ENCODE data around the gene NFE2L3.

NFE2L3 gene

DNA sequence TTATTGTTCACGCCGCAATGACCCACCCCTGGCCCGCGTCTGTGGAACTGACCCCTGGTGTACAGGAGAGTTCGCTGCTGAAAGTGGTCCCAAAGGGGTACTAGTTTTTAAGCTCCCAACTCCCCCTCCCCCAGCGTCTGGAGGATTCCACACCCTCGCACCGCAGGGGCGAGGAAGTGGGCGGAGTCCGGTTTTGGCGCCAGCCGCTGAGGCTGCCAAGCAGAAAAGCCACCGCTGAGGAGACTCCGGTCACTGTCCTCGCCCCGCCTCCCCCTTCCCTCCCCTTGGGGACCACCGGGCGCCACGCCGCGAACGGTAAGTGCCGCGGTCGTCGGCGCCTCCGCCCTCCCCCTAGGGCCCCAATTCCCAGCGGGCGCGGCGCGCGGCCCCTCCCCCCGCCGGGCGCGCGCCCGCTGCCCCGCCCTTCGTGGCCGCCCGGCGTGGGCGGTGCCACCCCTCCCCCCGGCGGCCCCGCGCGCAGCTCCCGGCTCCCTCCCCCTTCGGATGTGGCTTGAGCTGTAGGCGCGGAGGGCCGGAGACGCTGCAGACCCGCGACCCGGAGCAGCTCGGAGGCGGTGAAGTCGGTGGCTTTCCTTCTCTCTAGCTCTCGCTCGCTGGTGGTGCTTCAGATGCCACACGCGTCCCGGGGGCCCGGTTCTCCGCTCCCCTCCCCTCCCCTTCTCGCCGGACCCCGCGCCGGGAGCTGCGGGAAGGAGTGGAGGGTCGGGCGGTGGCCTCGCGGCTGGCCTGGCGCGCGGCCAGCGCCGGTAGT, 49.4 kb downstream of the NFE2L3 start, which contains the start of gene CBX3:
Gene CBX3 (plus strand): TSS at position 499 of the 772 bp plus-strand sequence. CDS start 1,254 bp downstream, outside the sequence.
- peak; percentile 98 for DNase-seq

DNA sequence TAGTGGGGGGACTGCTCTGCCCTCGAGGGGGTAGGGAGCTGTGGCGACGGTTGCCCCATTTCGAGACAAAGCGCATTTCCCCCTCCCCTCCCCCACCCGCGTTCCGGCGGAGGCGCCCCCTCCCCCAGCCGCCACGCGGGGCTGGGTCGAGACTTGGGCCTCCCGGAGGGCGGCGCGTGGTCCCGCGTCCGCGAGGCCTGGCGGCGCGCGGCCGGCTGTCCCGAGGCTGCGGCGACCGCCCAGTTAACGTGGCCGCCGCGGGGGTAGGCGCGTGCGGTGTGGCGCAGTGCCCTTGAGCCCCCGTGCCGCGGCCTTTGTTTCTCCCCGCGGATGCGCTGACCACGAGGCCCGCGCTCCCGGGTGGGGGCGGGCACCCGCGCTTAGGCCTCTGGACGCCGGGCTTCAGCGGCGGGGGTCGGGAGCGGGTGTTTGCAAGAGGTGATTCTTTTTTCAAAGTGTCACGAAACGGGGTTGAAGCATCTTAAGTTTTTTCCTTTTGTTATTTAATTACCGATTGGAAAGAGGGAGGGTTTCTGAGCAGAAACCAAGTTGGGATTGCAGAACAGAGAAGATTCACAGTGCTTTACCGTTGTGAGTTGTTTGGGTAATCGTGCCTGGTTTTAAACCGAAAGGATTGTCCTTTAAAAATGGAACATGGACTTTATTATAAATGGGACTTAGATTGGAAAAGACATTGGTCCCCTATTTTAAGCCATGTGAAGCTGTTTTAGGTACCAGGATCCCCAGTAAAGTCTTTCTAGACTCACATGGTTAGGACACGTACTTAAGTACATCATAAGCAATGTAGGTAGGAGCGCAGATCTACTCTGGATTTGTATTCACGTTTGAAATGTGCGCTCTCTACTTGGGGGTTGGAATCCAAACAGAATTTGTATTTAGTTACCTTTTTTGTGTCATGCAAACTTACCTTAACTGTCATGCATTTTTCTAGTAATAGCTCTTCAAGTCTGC, 50.3 kb downstream of the NFE2L3 start:
- DNase-seq: peak; percentile 69

DNA sequence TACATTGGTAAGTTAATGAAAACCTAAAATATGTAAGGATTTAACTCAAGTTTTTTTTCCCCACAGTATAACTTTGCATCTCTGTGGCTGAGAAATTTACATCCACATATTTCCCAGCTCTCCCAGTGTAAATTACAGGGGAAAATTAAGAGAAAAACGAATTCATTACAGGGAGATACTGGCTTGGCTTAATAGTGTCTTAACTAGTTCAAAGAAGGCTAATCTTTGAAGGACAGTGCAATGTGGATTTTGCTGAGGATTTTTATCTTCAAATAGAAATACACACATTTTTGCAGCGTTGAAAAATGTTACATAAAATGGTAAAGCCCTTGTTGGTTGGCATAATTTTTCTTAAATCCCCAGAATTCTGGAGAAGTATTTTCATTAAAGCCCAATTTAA, 51.0 kb downstream of the NFE2L3 start:
- peak; percentile 24 for DNase-seq

DNA sequence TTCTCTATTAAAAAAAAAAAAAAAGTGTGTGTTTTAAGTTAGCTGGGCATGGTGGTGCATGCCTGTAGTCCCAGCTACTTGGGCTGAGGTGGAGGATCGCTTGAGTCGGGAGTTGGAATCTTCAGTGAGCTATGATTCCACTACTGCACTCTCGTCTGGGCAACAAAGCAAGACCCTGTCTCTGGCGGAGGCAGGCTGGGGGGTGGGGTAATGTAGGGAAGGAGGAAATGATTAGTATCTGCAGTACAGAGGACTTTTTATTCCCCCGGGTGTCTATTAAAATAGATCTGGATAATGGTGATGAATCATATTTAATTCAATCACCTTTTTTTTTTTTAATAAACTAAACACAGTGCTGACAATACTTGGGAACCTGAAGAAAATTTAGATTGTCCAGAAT, 56.0 kb downstream of the NFE2L3 start:
- no peak for DNase-seq

DNA sequence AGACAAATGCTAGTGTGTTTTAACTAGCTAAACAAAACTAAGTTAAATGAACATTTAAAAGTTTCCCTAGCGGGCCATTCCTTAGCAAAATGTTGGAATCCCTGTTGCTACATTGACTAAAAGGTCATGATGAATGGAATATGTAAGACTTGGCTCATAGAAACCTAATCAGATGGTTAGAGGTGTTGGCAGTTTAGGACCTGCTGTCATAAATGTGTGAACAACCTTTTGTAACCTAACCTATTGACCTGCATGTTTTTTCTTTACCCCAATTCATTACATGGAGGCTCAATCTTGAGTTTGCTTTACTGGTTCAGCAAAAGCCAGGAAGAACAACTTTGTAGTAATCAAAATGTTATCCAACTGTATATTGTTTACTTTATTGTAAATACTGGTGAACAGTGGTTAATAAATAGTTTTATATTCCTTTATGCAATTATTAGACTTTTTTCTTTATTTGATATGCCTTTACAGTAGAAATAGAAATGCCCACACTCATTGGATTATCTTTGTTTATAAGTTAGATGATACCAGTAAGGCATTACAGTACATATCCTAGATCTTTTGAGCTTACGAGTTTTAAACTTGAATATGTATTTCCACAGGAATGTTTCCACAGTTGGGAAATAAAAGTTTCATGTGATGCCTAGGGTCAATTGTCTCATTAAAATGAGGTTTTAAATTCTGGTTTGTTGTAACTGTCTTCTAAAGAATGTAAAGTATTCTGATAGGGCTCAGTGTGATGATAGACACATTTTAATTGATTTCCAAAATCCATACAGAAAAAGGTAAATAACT, 61.1 kb downstream of the NFE2L3 start:
- no peak for DNase-seq

DNA sequence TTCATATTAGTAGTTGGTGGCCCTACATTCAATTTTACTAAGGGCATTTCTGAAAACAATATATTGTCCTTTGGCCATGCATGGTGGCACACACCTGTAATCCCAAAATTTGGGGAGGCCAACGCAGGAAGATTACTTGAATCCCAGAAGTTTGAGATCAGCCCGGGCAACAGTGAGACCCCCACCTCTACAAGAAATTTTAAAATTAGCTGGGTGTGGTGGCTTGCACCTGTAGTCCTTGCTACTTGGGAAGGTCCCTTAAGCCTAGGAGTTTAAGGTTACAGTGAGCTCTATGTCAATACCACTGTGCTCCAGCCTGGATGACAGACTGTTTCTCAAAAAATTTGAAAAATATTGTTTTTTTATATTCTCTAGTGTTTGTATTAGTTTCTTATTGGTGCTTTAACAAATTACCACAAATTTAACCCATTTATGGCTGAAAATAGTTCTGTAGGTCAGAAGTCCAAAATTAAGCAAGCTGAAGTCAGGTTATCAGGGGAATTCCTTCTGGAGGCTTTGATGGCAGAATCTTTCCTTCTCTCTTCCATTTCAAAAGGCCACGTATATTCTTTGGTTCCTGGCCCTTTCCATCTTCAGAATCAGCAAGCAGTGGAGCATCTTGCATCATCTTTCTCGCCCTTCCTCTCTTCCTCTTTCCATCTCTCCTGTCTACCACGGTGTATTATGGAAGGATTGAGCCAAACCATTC, 62.0 kb downstream of the NFE2L3 start:
- no peak for DNase-seq

DNA sequence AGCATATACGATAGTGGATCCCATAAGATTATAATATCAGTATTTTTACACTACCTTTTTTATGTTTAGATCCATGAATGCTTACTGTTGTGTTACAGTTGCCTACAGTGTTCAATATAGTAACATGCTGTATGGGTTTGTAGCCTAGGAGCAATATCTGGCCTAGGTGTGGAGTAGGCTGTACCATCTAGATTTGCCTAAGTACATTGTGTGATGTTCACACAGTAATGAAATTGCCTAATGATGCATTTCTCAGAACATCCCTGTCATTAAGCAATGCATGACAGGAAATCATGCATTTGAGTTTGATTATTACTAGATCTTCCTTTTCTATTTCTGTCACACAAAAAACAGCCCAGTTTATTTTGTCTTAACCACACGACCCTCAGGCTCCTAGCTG, 64.1 kb downstream of the NFE2L3 start:
- DNase-seq: no peak

DNA sequence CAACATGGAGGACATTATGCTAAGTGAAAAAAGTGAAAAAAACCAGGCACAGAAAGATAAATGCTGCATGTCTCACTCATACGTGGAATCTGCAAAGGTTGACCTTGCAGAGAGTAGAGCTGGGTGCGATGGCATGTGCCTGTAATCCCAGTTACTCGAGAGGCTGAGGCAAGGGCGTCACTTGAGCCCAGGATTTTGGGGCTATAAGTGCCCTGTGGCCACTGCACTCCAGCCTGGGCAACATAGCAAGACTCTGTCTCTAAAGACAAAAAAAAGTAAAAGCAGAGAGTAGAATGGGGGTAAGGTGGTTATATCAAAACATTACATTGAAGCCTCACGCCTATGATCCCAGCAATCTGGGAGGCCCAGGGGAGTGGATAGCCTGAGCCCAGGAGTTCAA, 72.4 kb downstream of the NFE2L3 start:
- no peak for DNase-seq

DNA sequence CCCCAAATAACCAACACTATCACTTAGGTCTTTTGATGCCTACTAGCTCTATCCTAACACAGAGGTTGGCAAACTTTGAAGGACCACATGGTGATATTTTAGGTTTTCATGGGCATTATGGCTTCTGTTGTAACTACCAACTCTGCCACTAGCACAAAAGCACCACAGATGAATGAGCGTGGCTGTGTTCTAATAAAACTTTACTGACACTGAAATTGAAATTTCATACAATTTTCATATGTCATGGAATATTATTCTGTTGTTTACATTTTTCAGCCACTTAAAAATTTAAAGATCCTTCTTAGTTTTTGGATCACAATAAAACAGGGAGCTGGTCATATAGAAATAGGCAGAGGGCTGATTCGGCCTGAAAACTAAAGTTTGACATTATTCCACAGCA, 76.0 kb downstream of the NFE2L3 start:
- DNase-seq: no peak

DNA sequence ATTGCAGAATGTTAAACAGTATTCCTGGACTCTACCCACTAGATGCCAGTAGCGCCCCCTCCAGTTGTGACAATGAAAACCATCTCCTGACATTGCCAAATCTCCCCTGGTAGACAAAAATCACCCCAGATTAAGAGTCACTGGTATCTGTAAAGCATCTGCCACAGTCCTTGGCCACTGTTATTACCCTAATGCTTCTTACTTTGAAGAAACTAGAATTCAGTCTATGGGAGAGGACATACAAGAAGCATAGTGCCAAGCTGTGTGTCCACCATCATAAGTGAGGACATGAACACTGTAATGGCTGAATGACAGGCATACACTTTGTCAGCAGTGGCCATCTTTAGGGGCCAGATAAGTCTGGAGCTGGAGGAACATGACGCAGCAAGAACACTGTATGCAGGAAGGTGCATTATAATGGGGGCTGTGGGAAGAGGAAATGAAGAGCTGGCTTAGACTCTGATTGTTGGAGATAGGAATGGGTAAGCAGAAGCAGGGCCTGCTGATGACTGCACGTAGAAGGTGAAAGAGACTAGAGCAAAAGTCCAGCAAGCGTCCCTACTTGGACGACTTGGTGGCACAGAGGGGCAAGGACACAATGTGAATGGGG, 82.0 kb downstream of the NFE2L3 start:
- DNase-seq: no peak
